ENCODE data around the gene DIAPH3. TPM values are rescaled to one million over a fixed set of nuclear protein-coding genes. Genes with fewer than 3 reads are reported as not detected.

The DIAPH3 gene
- polyA plus RNA-seq, 3 donors from 2014 or later: 0.03 to 0.25 TPM; not detected in 1

DNA sequence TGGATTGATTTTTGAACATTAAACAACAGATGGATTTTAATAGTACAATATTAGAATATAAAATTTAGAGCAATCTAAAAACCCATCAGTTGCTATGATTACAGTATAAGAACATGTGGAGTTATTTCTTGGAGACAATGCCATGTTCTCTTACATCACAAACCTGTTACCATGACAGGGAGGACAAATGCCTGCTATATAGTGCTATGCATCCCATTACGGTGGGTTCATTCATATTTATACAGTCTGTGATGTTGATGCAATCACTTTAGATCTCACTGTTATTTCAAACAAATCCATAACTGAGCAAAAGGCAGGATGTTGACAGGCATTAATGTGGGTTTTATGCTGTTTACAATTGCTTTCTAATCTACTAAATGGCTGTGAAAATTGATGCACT, 467.5 kb downstream of the DIAPH3 start:
- Mint-ChIP-seq H3K9me3 (no peaks in the 10 kb centered on the region), H3K27me3 (ENCODE audit: low read depth in 3 of 3) (no peaks in the 10 kb centered on the region), H3K4me3 (no peak overlapping the region), H3K27ac (no peak overlapping the region), H3K36me3 (no peaks in the 10 kb centered on the region), H3K4me1 (no peaks in the 10 kb centered on the region)
- no peak for DNase-seq

DNA sequence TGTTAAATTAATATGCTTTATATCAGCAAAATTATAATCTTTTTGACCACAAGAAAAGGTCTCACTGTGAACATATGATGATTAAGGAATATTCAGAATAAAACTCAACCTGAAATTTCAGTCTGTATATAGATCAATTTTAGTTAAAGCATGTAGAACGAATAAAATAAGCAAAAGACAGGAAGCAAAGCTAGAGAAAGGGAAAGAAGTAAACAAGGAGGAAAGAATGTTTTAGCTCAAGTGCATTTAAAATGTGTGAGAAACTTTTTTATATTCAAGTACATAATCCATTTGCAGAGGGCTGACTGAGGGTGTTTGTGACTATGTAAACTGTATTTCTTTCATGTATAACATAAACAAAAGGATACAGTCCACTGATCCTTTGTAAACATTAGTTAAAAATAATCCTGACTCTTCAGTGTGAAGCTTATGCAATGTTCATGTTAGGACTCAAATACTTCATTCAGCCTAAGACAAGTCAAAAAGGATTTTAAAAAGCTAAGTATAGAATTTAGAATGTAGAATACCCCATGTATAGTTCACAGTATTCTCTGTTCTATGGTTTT, 472.1 kb downstream of the DIAPH3 start:
- H3K4me3 Mint-ChIP-seq: no peak overlapping the region
- H3K9me3 Mint-ChIP-seq: no peaks in the 10 kb centered on the region
- H3K27ac Mint-ChIP-seq: no peak overlapping the region
- H3K27me3 Mint-ChIP-seq (ENCODE audit: low read depth in 3 of 3): peaks cover 0 to 2% (median 0%) of the 10 kb centered on the region in 3 donors
- no peaks in the 10 kb centered on the region for H3K36me3 Mint-ChIP-seq
- no peak for DNase-seq
- H3K4me1 Mint-ChIP-seq: no peaks in the 10 kb centered on the region

DNA sequence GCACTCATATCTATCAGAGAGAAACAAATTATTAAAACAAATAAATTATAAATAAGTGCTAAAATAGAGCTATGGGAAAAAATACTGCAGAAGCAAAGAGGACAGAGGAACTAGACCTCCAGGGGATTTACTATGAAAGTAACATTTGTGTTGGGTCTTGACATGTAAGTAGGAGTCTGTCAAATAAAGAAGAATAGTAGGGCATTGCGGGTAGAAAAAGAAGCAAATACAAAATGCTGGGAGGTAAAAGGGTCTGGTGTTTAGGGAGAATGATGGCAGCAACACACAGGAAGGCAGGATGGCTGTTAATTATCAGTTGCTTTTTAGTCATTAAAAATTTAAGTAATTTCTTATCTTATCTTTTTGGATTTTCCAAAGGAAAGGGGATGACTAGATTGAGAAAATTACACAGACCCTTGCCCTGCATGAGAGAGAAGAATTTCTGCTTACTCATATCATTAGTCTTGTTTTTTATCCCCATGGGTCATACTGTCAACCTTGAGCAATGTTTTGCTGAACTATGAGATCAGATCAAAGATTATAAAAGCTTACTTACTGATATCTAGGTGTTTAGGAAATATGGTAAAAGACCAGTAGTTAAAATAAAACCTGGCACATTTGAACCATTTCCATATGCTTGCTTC, 472.7 kb downstream of the DIAPH3 start:
- no peaks in the 10 kb centered on the region for H3K36me3 Mint-ChIP-seq
- H3K27ac Mint-ChIP-seq: no peak overlapping the region
- H3K4me1 Mint-ChIP-seq: no peaks in the 10 kb centered on the region
- DNase-seq: no peak
- no peak overlapping the region for H3K4me3 Mint-ChIP-seq
- peaks cover 0 to 2% (median 0%) of the 10 kb centered on the region in 3 donors for H3K27me3 Mint-ChIP-seq (ENCODE audit: low read depth in 3 of 3)
- no peaks in the 10 kb centered on the region for H3K9me3 Mint-ChIP-seq

DNA sequence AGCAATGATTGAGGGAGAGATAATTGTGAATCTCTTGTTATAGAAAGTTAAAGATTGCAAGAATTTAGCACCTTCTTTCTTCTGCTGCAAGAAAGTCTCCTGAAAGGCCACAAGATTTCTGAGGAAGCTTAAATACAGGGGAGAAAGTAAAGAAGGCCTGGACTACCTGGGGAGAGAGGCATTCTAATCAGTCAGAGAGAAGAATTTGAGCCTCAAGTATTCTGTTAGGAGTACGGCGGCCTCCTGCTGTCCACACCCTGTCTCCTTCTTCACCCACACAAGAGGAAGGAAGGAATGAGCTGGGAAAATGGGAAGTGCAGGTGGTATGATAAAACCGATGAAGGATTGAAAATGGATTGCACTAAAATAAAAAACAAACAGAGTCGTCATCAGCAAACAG, 474.7 kb downstream of the DIAPH3 start:
- no peak overlapping the region for H3K4me3 Mint-ChIP-seq
- H3K27ac Mint-ChIP-seq: no peak overlapping the region
- H3K36me3 Mint-ChIP-seq: no peaks in the 10 kb centered on the region
- H3K27me3 Mint-ChIP-seq (ENCODE audit: low read depth in 3 of 3): peaks cover 0 to 2% (median 0%) of the 10 kb centered on the region in 3 donors
- H3K9me3 Mint-ChIP-seq: no peaks in the 10 kb centered on the region
- no peak for DNase-seq
- H3K4me1 Mint-ChIP-seq: no peaks in the 10 kb centered on the region

DNA sequence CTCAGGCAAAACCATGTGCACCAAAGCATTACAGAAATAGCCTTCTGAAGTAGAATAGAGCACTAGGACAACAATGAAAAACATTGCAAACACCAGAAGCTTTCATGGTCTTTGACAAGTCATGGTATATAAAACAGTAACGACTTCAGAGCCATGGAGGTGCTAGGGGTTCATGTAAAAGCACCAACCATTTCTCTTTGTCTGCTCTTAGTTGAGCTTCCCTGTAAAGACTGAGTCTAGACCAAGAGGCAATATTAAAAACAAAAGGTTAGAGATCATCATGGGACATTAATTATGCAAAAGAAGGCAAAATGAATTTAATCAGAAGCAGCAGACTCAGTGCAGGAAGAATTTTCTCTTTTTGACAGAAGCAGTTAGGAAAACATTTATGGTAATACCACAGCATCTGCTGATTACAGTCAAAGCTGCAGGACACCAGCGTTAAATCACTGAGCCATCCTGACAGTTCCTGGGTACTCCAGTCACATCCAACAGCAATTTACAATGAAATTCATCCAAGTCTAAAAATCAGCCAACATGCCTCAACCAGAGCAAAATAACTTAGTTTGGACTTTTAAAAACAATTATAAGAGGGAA, 476.8 kb downstream of the DIAPH3 start:
- Mint-ChIP-seq H3K27me3 (ENCODE audit: low read depth in 3 of 3) (peaks cover 0 to 2% (median 2%) of the 10 kb centered on the region in 3 donors), H3K4me3 (no peak overlapping the region), H3K9me3 (no peaks in the 10 kb centered on the region), H3K27ac (no peak overlapping the region), H3K4me1 (peaks cover 0 to 6% of the 10 kb centered on the region in 2 donors), H3K36me3 (no peaks in the 10 kb centered on the region)
- DNase-seq: no peak

DNA sequence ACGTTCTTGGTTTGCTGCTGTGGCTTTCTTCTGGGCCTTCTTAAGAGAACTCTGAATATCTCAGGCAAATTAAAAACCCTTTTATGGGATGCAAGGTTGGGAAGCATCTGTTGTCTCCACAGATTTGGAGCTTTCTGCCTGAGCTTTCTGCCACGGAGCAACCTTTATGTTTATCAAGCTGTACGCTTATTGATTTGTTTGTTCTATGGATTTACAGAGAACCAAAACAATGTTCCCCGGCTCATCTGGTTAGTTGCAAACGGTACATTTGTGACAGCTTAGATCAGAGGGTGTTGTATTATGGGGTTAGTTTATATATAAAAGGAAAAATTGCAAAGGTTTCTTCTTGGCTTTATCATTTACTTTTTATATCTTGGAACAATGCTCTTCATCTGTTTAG, 479.6 kb downstream of the DIAPH3 start:
- H3K27ac Mint-ChIP-seq: no peak overlapping the region
- H3K4me3 Mint-ChIP-seq: no peak overlapping the region
- H3K4me1 Mint-ChIP-seq: peaks cover 0 to 6% of the 10 kb centered on the region in 2 donors
- H3K9me3 Mint-ChIP-seq: no peaks in the 10 kb centered on the region
- H3K27me3 Mint-ChIP-seq (ENCODE audit: low read depth in 3 of 3): peaks cover 0 to 3% (median 0%) of the 10 kb centered on the region in 3 donors
- no peak for DNase-seq
- no peaks in the 10 kb centered on the region for H3K36me3 Mint-ChIP-seq

DNA sequence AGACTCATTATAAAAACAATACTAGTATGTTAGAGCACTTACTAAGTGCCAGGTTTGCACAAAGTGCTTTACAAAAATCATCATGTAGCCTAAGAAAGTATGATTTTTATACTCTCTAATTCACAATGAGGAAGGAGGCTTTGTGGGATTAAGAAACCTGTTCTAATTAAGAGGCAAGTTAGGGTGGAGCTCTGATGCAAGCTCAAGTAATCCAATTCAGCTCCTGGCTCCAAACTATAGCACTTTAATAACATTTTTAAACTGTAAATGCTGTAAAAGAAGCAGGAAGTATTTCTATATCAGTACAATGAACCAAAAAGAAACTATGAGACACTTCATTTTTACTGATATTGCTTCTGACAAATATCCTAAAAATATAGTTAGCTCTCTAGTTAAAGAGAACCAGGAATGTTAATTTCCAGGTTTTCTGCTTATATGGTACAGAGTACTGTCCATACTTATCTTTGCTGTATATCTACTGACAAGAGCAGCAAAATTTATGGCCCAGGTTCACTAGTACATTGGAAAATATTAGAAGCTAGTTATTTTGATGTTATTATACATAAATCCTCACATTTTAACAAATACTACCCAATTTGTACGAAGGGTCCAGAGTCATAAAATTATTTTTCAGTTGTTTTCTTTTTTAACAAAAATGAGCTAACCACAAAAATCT, 482.0 kb downstream of the DIAPH3 start:
- no peak overlapping the region for H3K4me3 Mint-ChIP-seq
- DNase-seq: no peak
- peaks cover 0 to 6% of the 10 kb centered on the region in 2 donors for H3K4me1 Mint-ChIP-seq
- peaks cover 0 to 3% (median 0%) of the 10 kb centered on the region in 3 donors for H3K27me3 Mint-ChIP-seq (ENCODE audit: low read depth in 3 of 3)
- H3K36me3 Mint-ChIP-seq: no peaks in the 10 kb centered on the region
- H3K9me3 Mint-ChIP-seq: no peaks in the 10 kb centered on the region
- H3K27ac Mint-ChIP-seq: no peak overlapping the region

DNA sequence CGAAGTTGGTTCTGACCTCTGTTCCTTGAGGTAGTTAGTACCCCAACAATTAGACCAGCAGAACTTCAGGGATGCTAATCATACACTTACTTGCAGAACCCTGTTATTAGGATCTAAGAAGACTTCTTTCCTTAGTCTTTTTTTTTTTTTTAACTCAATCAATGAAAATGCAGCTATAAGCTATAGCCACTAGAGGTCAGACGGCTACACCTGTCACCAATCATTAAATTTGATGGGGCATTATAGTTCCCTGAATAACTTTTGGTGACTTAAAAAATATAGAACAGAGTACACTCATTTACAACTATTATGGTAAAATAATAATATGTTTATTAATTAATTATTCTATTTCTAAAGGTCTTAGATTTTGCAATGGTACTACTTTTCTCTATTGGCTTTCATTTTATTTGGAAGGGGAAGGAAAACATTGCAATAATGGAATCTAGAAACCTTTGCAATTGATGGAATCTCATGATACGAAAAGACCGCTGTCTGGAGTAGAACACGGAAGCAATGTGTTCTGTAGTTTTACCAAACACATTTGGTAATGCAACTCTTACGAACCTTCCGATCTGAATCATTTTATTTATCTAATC, 483.2 kb downstream of the DIAPH3 start:
- Mint-ChIP-seq H3K9me3 (no peaks in the 10 kb centered on the region), H3K36me3 (no peaks in the 10 kb centered on the region), H3K27me3 (ENCODE audit: low read depth in 3 of 3) (peaks cover 0 to 3% (median 0%) of the 10 kb centered on the region in 3 donors), H3K27ac (no peak overlapping the region), H3K4me1 (peaks cover 0 to 6% of the 10 kb centered on the region in 2 donors), H3K4me3 (no peak overlapping the region)
- DNase-seq: peak in 2 of 3 donors; percentile 11 to 13

DNA sequence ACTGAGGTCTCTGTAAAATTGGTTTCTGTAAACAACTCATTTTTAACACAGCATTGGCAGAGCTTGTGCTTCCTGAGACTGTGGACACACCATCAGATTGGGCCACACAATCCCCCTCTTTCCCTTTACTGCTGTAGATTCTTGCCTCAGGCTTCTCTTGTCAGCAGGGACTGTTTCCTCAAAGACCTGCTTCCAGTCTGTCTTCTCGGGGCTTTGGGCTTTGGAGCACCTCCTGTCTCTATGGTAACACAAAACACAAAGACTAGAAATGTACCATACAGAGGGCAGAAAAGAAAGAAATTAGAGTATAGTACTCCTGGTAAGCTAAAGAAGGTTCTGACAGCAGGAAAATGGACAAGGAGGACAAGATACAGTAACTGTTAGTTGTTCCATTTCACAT, 484.5 kb downstream of the DIAPH3 start:
- peaks cover 0 to 3% (median 0%) of the 10 kb centered on the region in 3 donors for H3K27me3 Mint-ChIP-seq (ENCODE audit: low read depth in 3 of 3)
- H3K4me1 Mint-ChIP-seq: peaks cover 3 to 11% of the 10 kb centered on the region in 2 donors
- H3K27ac Mint-ChIP-seq: no peak overlapping the region
- no peaks in the 10 kb centered on the region for H3K9me3 Mint-ChIP-seq
- H3K36me3 Mint-ChIP-seq: no peaks in the 10 kb centered on the region
- no peak for DNase-seq
- no peak overlapping the region for H3K4me3 Mint-ChIP-seq

DNA sequence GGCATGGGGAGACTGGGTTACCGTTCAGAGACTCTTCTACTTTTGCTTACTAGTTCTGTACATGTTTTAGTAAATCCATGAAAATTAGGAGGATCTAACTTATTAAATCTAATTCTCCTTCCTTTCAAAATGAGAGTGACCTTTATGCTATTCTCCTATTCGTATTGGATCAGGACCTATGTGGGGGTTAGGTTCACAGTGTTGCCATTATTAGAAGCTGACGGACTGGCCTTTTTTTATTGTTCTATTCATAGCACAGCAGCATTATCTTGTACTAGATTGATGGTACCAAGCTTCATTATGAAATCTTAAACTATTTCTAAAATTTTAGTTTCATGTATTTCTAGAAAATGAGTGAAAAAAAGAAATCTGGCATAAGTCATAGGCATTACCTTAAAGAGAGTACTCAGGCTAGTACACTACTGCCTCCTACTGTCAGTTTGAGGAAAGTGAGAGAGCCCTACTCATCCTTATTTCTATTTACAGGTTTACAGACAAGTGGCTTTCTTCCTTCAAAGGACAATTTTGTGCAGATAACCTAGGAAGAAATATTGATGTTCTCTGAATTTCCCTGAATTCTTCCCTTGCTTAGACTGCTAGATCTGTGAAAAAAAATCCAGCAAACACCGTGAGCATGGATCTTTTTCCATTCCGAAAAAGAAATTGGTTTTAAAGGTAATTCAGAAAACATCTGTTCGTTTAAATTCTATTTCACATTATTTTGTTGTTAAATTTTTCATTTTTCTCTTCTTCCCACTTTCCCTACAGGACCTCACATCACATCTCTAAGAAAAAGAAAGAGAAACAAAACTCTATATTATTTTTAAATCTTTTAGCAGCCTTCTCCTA, 485.5 kb downstream of the DIAPH3 start:
- Mint-ChIP-seq H3K36me3 (no peaks in the 10 kb centered on the region), H3K9me3 (no peaks in the 10 kb centered on the region), H3K27ac (no peak overlapping the region), H3K27me3 (ENCODE audit: low read depth in 3 of 3) (peaks cover 0 to 1% (median 0%) of the 10 kb centered on the region in 3 donors), H3K4me3 (no peak overlapping the region), H3K4me1 (peaks cover 6 to 14% of the 10 kb centered on the region in 2 donors)
- DNase-seq: peak in 1 of 3 donors; percentile 7

DNA sequence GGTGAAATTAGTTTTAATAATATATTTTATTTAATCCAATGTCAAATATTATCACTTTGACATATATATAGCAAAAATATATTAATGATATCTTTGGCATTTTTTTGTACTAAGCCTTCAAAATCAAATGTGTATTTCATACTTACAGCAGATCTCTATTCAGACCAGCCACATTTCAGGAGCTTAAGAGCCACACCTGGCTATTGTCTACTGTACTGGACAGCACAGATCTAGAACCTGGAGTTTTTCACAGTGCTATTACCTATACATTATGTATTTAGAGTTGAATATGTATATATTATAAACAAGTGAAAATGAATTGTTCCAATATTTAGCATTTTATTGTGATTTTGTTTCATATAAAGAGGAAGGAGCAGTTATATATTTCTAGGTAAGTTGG, 486.3 kb downstream of the DIAPH3 start:
- Mint-ChIP-seq H3K36me3 (no peaks in the 10 kb centered on the region), H3K4me3 (no peak overlapping the region), H3K9me3 (no peaks in the 10 kb centered on the region), H3K27ac (no peak overlapping the region), H3K4me1 (peaks cover 13 to 20% of the 10 kb centered on the region in 2 donors), H3K27me3 (ENCODE audit: low read depth in 3 of 3) (peaks cover 0 to 1% (median 0%) of the 10 kb centered on the region in 3 donors)
- DNase-seq: no peak

DNA sequence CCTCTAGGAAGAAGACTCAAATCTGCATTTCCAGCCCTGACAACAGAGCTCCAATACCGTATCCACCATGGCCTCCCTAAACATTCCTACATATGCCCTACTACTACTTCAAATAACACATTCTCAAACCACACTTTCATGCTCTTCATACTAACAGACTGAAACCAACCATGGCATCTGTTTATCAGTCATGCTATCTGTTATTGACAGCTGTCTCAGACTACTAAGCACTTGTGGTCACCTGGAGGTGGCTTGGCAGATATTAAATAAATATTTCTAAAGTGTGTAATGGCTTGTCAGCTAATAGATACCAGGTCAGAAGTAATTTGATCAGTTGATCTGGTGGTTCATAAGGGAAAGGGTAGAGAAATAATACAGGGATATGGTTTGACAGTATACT, 489.1 kb downstream of the DIAPH3 start:
- Mint-ChIP-seq H3K27me3 (ENCODE audit: low read depth in 3 of 3) (peaks cover 0 to 1% (median 0%) of the 10 kb centered on the region in 3 donors), H3K4me3 (peak overlapping the region in 1 of 5 donors; percentile 11), H3K27ac (no peak overlapping the region), H3K9me3 (no peaks in the 10 kb centered on the region), H3K36me3 (no peaks in the 10 kb centered on the region), H3K4me1 (peaks cover 20 to 36% of the 10 kb centered on the region in 2 donors)
- DNase-seq: no peak

DNA sequence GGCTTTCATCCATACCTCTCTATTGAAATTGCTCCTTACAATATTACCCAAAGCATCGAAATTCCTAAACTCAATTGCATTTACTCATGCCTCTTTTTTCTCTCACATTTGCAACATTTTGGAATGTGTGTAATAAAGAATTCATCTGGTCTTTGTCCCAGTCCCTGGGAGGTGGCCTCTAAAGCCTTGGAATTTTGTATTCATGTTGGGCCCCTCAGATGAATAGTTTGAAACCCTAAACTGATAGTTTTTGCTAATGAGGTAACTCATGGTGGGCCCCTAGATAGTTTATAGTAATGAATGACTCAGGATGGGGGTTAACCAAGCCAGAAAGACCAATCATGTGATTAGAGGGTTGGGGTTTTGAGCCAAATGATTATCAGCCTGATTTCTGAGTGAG, 490.4 kb downstream of the DIAPH3 start:
- Mint-ChIP-seq H3K27ac (no peak overlapping the region), H3K9me3 (no peaks in the 10 kb centered on the region), H3K36me3 (no peaks in the 10 kb centered on the region), H3K4me1 (peaks cover 20 to 36% of the 10 kb centered on the region in 2 donors), H3K27me3 (ENCODE audit: low read depth in 3 of 3) (peaks cover 0 to 1% (median 1%) of the 10 kb centered on the region in 3 donors), H3K4me3 (peak overlapping the region in 1 of 5 donors; percentile 28)
- DNase-seq: no peak

All from immature natural killer cell (primary cell).